Measurements from ENCODE around the gene SNX5.
A peak's percentile ranks its signal among the peaks of the same experiment; 100 is the strongest.

The SNX5 gene

DNA sequence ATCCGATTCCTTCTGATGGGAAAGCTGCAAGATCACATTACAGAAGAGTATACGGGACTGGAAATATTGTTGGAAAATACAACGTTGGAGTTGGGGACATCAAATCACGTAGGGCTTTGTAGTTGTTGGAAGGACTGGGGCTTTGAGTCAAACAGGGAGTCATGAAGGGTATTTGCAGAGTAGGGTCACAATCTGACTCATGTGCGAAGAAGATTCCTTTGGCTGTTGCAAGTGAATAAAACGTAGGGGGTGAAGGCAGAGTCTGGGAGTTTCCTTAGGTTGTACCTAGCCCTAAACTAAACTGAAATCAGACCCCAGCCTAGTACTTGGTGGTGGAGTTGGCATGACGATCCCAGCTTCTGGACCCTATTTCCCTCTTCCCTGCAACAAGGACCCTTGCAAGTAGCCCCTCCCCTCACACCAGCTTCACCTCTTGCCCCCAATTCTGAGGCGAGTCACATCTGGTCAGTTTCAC, 32.3 kb downstream of the SNX5 start:
- Histone ChIP-seq H3K4me3 (no peak overlapping the region), H3K9me3 (ENCODE audit: low read depth, low read length) (no peaks in the 10 kb centered on the region), H3K27ac (peak overlapping the region; percentile 19; the same call in 1 of the 2 replicates), H3K36me3 (ENCODE audit: insufficient read depth, low read length) (peaks cover 14% of the 10 kb centered on the region; the same call in 1 of the 2 replicates), H3K9ac (ENCODE audit: insufficient read length) (no peak overlapping the region)
- no peak for DNase-seq (ENCODE audit: low read depth, low spot score)
- TF ChIP-seq EZH2 (IDR thresholded peaks at IDR 0.05), result no peak
- TF ChIP-seq POLR2AphosphoS5 (IDR thresholded peaks at IDR 0.05; ENCODE audit: borderline replicate concordance, low read depth, low read length), result no peak
- no peak for TF ChIP-seq FOXP2 (optimal IDR thresholded peaks at IDR 0.05; ENCODE audit: control extremely low read depth, extremely low read length, insufficient read depth)

DNA sequence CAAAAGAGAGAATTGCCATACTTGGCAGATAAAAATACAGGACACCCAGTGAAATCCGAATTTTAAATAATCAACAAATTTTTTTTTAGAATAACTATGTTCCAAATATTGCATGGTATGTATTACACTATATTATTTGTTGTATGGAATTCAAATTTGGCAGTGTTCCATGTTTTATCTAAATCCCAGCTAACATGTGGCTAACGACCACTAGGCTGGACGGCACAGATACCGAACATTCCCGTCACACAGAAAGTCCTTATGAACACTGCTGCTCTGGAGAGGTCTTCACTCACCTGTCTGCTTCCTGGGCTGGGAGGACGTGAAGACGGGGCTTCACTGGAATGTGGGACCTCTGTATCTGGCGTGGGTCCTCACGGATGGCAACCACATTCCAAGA, 32.8 kb downstream of the SNX5 start:
- DNase-seq (ENCODE audit: low read depth, low spot score), result no peak
- Histone ChIP-seq H3K9ac (ENCODE audit: insufficient read length) (no peak overlapping the region), H3K4me3 (no peak overlapping the region), H3K36me3 (ENCODE audit: insufficient read depth, low read length) (peaks cover 8% of the 10 kb centered on the region; the same call in 1 of the 2 replicates), H3K27ac (no peak overlapping the region), H3K9me3 (ENCODE audit: low read depth, low read length) (no peaks in the 10 kb centered on the region)
- TF ChIP-seq POLR2AphosphoS5 (IDR thresholded peaks at IDR 0.05; ENCODE audit: borderline replicate concordance, low read depth, low read length) (no peak), EZH2 (IDR thresholded peaks at IDR 0.05) (no peak), FOXP2 (optimal IDR thresholded peaks at IDR 0.05; ENCODE audit: control extremely low read depth, extremely low read length, insufficient read depth) (no peak)

DNA sequence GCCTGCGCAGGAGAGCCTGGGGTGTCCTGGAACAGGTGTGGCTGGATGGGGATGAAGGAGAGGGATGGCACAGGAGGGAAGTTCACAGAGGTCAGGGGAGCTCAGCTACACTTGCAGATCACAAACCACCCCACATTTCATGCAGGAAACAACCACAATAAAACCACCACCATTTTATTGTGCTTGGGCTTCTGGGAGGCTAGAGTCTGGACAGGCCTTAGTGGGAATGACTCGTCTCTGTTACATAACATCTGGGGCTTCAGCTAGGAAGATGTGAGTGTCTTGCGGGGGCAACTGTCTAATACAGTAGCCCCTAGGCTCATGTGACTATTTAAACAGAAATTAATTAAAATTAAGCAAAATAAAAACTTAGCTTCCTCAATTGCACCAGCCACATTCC, 33.4 kb downstream of the SNX5 start:
- H3K27ac ChIP-seq, result no peak overlapping the region
- peaks cover 3% of the 10 kb centered on the region; the same call in 1 of the 2 replicates for H3K36me3 ChIP-seq (ENCODE audit: insufficient read depth, low read length)
- no peak for DNase-seq (ENCODE audit: low read depth, low spot score)
- no peak for TF ChIP-seq POLR2AphosphoS5 (IDR thresholded peaks at IDR 0.05; ENCODE audit: borderline replicate concordance, low read depth, low read length)
- no peak for TF ChIP-seq FOXP2 (optimal IDR thresholded peaks at IDR 0.05; ENCODE audit: control extremely low read depth, extremely low read length, insufficient read depth)
- no peak for TF ChIP-seq EZH2 (IDR thresholded peaks at IDR 0.05)
- H3K9me3 ChIP-seq (ENCODE audit: low read depth, low read length), result no peaks in the 10 kb centered on the region
- H3K4me3 ChIP-seq, result no peak overlapping the region
- H3K9ac ChIP-seq (ENCODE audit: insufficient read length), result no peak overlapping the region

DNA sequence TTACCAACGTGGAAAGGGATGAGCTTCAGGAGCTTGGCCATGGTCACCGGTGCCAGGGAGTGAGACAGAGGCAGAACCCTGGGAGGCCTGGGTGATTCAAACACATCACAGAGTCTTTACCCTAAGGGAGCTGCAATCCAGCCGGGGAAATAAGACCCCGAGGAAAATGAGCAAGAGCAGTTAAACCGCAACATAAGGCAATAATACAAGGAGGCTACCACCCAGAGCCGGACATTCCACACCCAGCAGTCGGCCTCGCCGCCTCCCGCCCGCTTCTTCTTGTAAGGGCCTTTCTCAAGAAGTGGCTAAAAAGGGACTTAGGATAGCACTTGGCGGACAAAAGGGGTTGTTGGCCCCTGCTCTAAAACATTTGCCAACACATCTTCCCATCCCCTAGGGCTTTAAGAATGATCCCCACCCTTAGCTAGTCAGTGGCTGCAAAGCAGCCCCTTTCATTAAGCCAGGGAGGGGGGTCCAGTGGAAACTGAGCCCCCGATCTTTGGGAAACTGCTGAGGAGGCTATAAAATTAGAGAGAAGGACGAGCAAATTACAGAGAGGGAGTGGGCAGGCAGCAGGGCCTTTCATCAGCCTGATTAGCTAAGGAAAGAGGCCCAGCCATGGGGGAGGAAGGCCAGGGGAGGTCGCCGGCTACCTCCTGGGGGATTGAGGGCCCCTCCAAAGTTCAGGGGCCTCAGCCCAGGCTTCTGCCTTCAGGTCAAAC, 34.3 kb downstream of the SNX5 start:
- Histone ChIP-seq H3K4me3 (no peak overlapping the region), H3K27ac (no peak overlapping the region), H3K9ac (ENCODE audit: insufficient read length) (no peak overlapping the region), H3K9me3 (ENCODE audit: low read depth, low read length) (no peaks in the 10 kb centered on the region), H3K36me3 (ENCODE audit: insufficient read depth, low read length) (no peaks in the 10 kb centered on the region)
- DNase-seq (ENCODE audit: low read depth, low spot score), result no peak
- TF ChIP-seq EZH2 (IDR thresholded peaks at IDR 0.05) (no peak), FOXP2 (optimal IDR thresholded peaks at IDR 0.05; ENCODE audit: control extremely low read depth, extremely low read length, insufficient read depth) (no peak), POLR2AphosphoS5 (IDR thresholded peaks at IDR 0.05; ENCODE audit: borderline replicate concordance, low read depth, low read length) (no peak)

DNA sequence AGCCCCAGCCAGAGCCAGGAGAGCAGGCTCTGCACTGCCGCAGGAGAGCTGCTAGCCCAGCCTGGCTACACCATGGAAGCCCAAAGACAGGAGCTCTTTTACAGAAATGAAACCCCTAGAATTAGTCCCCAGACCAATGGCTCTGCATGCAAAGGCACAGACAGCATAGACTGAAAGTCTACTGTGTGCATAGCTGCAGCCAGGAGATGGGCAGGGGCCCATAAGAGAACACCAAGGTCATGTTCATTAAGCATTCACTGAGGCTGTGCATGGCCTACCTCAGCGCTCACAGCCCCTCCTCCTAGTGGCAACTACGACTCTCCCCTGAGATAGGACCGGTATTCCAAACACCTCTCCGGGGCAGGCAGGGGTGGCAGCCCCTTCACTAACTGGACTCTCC, 34.9 kb downstream of the SNX5 start:
- Histone ChIP-seq H3K9me3 (ENCODE audit: low read depth, low read length) (no peaks in the 10 kb centered on the region), H3K9ac (ENCODE audit: insufficient read length) (no peak overlapping the region), H3K36me3 (ENCODE audit: insufficient read depth, low read length) (no peaks in the 10 kb centered on the region), H3K4me3 (no peak overlapping the region), H3K27ac (no peak overlapping the region)
- no peak for DNase-seq (ENCODE audit: low read depth, low spot score)
- no peak for TF ChIP-seq FOXP2 (optimal IDR thresholded peaks at IDR 0.05; ENCODE audit: control extremely low read depth, extremely low read length, insufficient read depth)
- no peak for TF ChIP-seq EZH2 (IDR thresholded peaks at IDR 0.05)
- no peak for TF ChIP-seq POLR2AphosphoS5 (IDR thresholded peaks at IDR 0.05; ENCODE audit: borderline replicate concordance, low read depth, low read length)

DNA sequence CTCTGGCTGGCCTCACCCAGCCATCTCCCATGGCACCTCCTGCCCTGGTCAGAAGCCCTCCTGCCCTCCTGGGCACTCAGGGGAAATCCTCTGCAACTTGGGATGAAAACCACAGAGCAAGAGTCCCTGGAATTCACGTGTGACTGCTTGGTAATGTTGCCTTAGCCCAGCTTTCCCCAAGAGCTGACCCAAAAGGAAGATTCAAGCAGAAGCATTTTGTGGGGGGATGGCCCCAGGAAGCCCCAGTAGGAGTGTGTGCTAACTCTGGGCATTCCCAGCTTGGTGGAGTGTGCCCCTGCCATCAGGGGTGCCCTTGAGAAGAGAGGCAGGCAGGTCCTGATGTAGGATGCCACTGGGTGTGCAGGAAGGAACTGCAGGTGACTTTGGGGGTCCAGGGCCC, 35.5 kb downstream of the SNX5 start:
- no peak for TF ChIP-seq POLR2AphosphoS5 (IDR thresholded peaks at IDR 0.05; ENCODE audit: borderline replicate concordance, low read depth, low read length)
- TF ChIP-seq EZH2 (IDR thresholded peaks at IDR 0.05), result no peak
- no peak for TF ChIP-seq FOXP2 (optimal IDR thresholded peaks at IDR 0.05; ENCODE audit: control extremely low read depth, extremely low read length, insufficient read depth)
- H3K27ac ChIP-seq, result no peak overlapping the region
- no peak for DNase-seq (ENCODE audit: low read depth, low spot score)
- no peak overlapping the region for H3K4me3 ChIP-seq
- no peaks in the 10 kb centered on the region for H3K9me3 ChIP-seq (ENCODE audit: low read depth, low read length)
- no peaks in the 10 kb centered on the region for H3K36me3 ChIP-seq (ENCODE audit: insufficient read depth, low read length)
- H3K9ac ChIP-seq (ENCODE audit: insufficient read length), result no peak overlapping the region

DNA sequence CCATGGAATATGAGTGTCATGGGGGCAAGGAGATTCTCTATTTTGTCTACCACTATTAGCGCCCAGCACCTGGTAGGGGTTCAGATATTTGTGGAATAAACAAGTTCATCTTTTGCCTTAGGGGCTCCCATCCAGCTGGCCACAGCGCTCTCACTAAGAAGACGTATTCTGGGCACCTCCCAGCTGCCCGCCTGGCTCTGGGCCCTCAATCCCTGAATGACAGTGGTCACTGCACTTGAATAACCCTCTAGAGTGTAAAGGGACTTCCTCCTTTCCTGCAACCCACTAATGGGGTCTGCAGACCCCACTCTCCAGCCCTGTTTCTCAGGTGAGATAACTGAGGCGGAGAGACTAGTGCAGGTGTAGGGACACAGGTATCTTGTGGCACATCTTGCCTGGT, 36.2 kb downstream of the SNX5 start:
- Histone ChIP-seq H3K9me3 (ENCODE audit: low read depth, low read length) (no peaks in the 10 kb centered on the region), H3K27ac (no peak overlapping the region), H3K9ac (ENCODE audit: insufficient read length) (no peak overlapping the region), H3K4me3 (no peak overlapping the region), H3K36me3 (ENCODE audit: insufficient read depth, low read length) (no peaks in the 10 kb centered on the region)
- DNase-seq (ENCODE audit: low read depth, low spot score), result no peak
- TF ChIP-seq EZH2 (IDR thresholded peaks at IDR 0.05) (no peak), FOXP2 (optimal IDR thresholded peaks at IDR 0.05; ENCODE audit: control extremely low read depth, extremely low read length, insufficient read depth) (no peak), POLR2AphosphoS5 (IDR thresholded peaks at IDR 0.05; ENCODE audit: borderline replicate concordance, low read depth, low read length) (no peak)

DNA sequence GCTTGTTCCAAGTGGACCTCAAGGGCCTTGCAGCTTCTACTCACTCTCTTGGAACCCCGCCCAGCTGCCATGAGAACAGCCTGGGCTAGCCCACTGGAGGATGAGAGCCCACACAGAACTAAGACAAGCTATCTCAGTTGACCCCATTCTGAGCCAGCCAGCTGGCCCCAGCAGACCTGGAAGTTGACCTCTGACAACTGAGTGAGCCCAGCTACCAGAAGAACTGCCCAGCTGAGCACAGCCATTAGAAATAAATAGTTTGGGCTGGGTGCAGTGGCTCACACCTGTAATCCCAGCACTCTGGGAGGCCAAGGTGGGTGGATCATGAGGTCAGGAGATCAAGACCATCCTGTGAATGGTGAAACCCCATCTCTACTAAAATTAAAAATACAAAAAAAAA, 37.1 kb downstream of the SNX5 start:
- Histone ChIP-seq H3K36me3 (ENCODE audit: insufficient read depth, low read length) (no peaks in the 10 kb centered on the region), H3K9me3 (ENCODE audit: low read depth, low read length) (no peaks in the 10 kb centered on the region), H3K4me3 (no peak overlapping the region), H3K9ac (ENCODE audit: insufficient read length) (no peak overlapping the region), H3K27ac (no peak overlapping the region)
- no peak for DNase-seq (ENCODE audit: low read depth, low spot score)
- no peak for TF ChIP-seq FOXP2 (optimal IDR thresholded peaks at IDR 0.05; ENCODE audit: control extremely low read depth, extremely low read length, insufficient read depth)
- TF ChIP-seq POLR2AphosphoS5 (IDR thresholded peaks at IDR 0.05; ENCODE audit: borderline replicate concordance, low read depth, low read length), result no peak
- TF ChIP-seq EZH2 (IDR thresholded peaks at IDR 0.05), result no peak

Measured in SK-N-MC (cell line).